ENCODE data around the gene ZBTB20.

Gene ZBTB20

GRCh38 chr3:114356525-114356924 lies 790.6 kb downstream of the ZBTB20 start:
- DNase-seq (ENCODE audit: extremely low read depth, low read depth): no peak
- H3K4me3 ChIP-seq (replicated peaks; ENCODE audit: low read depth, low read length): no peak overlapping the region
- TF ChIP-seq CTCF (IDR thresholded peaks at IDR 0.05; ENCODE audit: low read depth, low read length, missing control alignments): no peak

GRCh38 chr3:114356066-114356465 lies 791.0 kb downstream of the ZBTB20 start:
- DNase-seq (ENCODE audit: extremely low read depth, low read depth): no peak
- no peak for TF ChIP-seq CTCF (IDR thresholded peaks at IDR 0.05; ENCODE audit: low read depth, low read length, missing control alignments)
- no peak overlapping the region for H3K4me3 ChIP-seq (replicated peaks; ENCODE audit: low read depth, low read length)

GRCh38 chr3:114355653-114356052 lies 791.4 kb downstream of the ZBTB20 start:
- no peak for DNase-seq (ENCODE audit: extremely low read depth, low read depth)
- H3K4me3 ChIP-seq (replicated peaks; ENCODE audit: low read depth, low read length): no peak overlapping the region

GRCh38 chr3:114351822-114352145 lies 795.3 kb downstream of the ZBTB20 start:
- TF ChIP-seq CTCF (IDR thresholded peaks at IDR 0.05; ENCODE audit: low read depth, low read length, missing control alignments): no peak
- H3K4me3 ChIP-seq (replicated peaks; ENCODE audit: low read depth, low read length): no peak overlapping the region
- no peak for DNase-seq (ENCODE audit: extremely low read depth, low read depth)

More at GRCh38 chr3:114355653-114356052, 791.4 kb downstream of the ZBTB20 start:
- no peak for TF ChIP-seq CTCF (IDR thresholded peaks at IDR 0.05; ENCODE audit: low read depth, low read length, missing control alignments)

GRCh38 chr3:114351123-114351821 lies 795.8 kb downstream of the ZBTB20 start:
- no peak for DNase-seq (ENCODE audit: extremely low read depth, low read depth)
- no peak overlapping the region for H3K4me3 ChIP-seq (replicated peaks; ENCODE audit: low read depth, low read length)
- TF ChIP-seq CTCF (IDR thresholded peaks at IDR 0.05; ENCODE audit: low read depth, low read length, missing control alignments): no peak

- no peak for DNase-seq (ENCODE audit: extremely low read depth, low read depth)
- H3K4me3 ChIP-seq (replicated peaks; ENCODE audit: low read depth, low read length): no peak overlapping the region
- TF ChIP-seq CTCF (IDR thresholded peaks at IDR 0.05; ENCODE audit: low read depth, low read length, missing control alignments): no peak
These were observed 796.4 kb downstream of the ZBTB20 start for GRCh38 chr3:114350690-114351089.

- no peak overlapping the region for H3K4me3 ChIP-seq (replicated peaks; ENCODE audit: low read depth, low read length)
- TF ChIP-seq CTCF (IDR thresholded peaks at IDR 0.05; ENCODE audit: low read depth, low read length, missing control alignments): no peak
- DNase-seq (ENCODE audit: extremely low read depth, low read depth): no peak
These were observed 796.8 kb downstream of the ZBTB20 start for GRCh38 chr3:114350271-114350670.

Measured in HFF-Myc (cell line).